ENCODE data around the gene DBP.
A peak's percentile ranks its signal among the peaks of the same experiment; 100 is the strongest.

DBP gene

GRCh38 chr19:48624791-48625723, 12.1 kb downstream of the DBP start:
- no peak for DNase-seq

DNA sequence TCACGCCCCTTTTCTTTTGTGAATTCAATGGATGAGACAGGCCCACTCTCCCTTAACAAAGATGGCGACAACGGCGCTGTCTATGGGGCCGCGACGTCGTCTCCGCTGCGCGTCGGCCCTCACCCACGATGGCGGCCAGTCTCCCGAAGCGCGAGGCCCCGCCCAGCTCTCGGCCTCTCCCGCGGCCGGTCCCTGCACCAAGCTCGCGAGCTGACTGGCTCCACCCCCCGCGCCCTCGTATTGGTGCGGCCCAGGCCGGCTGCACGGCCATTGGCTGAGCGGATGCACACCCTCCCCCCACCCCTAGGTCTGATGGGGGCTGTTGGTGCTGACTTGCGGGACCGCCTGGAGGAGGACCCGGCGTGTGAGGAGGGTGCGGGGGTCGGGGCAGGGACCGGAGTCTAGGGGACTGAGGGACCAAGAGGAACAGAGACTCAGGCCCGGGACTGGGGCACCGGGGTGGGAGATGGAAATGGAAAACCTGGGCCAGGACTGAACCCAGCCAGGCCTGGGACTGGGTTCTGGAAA, 13.0 kb downstream of the DBP start:
- DNase-seq: peak; percentile 98

DNA sequence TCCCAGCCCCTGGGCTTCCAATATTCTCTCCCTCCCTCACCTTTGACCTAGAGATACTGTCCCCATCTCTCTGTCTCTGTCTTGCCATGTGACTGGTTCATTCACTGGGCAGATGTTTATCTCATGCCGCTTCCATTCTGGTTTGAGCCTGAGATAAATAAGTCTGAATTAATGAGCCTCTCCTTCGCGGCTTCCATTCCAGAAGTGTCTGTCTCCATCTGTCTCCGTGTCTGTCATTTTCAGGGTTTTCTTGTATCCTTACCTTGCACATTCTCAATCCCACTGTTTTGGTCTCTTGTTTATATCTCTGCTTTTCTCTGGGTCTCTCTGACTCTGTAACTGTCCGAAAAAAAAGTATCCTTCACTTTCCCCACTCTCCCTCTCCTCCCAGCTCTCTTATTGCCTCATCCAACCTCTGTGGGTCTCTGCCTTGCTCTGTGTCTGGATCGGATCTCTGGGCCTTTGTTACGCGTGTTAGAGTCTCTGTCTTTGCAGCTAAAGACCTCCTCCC, 13.6 kb downstream of the DBP start:
- no peak for DNase-seq

DNA sequence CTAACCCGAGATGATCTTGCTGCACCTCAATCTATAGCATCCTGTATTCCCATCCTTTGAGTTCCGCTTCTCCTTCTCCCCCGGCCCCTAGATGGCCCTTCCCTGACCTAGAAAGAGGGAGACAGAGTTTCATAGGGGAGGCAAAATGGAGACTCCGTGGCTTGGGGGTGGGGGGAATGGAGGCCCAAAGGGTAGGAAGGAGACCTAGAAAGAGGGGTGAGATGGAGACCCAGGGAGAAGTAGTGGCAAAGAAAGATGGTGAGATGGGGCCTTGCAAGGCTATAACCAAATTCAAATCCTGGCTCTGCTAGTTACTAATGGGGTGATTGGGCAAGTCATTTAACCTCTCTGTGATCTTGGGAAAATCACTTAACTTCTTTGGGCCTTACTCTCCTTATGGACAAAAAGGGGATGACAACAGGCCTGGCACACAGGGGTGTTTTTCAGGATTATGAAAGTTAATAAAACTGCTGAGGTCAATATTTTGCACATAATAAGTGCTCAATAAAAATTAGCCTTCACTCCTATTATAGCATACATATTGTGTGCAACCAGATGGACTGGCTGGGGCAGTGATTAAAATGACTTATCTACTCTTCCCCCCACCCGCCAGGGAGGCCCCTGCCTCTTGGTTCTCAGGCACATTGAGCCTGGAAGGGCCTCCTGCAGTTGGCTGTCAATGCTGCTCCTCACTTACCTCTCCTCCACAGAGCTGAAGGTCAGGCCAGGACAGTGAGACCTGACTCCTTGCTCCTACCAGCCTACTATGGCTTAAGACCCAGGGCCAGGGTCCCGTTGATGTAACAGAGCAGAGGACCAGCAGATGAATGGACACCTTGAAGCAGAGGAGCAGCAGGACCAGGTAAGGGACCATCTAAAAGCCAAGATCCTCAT, 17.2 kb downstream of the DBP start:
- DNase-seq: no peak

GRCh38 chr19:48618916-48619691, 18.1 kb downstream of the DBP start, which contains the start of the genes RPL18 and SPHK2:
TSS of gene RPL18 (minus strand) at chr19:48619178. CDS start at chr19:48619143, 35 bp downstream.
TSS of gene SPHK2 (plus strand) at chr19:48619506. CDS start at chr19:48620515, 1,009 bp downstream.
- DNase-seq: peak; percentile 100

DNA sequence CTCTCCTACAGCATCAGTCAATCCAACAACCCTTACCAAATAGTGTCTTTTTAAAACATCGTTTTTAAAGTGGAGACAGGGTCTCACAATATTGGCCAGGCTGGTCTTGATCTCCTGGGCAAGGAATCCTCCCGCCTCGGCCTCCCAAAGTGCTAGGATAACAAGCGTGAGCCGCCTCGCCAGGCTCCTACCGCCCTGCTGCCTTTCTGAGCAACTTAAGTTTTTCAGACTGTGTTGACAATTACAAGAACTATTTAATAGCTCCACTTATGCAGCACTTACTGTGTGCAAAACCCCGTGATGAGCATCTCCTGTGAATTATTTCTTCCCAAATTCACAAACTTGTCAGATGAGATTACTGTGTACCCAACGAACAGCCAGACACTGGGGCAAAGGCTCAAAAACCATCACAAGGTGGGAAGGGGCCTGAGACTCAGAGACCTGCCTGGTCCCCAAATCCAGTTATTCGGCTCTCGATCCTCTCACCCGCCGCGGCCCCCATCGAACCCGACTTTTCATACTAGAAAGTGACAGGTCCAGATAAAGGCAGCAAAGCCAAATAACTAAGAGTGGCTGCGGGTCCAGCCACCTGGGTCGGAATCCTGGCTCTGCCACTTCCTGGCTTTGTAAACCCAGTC, 18.8 kb downstream of the DBP start:
- no peak for DNase-seq

- no peak for DNase-seq
Measured at GRCh38 chr19:48617146-48617937, 19.8 kb downstream of the DBP start.

DNA sequence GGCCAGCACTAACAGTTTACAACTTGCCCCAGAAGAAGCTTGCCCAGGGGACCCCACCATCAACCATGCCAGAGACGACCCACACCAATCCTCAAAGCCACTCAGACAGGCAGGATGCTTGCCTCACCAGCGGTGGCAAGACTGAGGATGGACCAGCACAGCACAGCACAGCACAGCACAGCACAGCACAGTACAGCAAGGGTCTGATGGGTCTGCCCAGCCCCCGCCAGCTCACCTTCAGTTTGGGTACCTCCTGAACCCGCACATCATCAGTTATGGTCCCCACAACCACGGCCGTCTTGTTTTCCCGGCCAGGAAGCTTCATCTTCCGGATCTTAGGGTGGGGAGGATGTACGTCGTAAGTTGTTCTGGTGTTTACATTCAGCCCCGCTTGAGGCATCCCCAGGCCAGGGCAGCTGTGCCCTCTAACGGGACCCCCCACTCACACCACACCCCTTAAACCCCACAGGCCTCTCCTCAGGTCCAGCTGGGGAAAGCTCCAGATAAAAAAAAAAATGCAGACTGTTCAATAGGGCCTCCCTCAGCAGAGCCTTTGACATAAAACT, 20.6 kb downstream of the DBP start:
- no peak for DNase-seq

DNA sequence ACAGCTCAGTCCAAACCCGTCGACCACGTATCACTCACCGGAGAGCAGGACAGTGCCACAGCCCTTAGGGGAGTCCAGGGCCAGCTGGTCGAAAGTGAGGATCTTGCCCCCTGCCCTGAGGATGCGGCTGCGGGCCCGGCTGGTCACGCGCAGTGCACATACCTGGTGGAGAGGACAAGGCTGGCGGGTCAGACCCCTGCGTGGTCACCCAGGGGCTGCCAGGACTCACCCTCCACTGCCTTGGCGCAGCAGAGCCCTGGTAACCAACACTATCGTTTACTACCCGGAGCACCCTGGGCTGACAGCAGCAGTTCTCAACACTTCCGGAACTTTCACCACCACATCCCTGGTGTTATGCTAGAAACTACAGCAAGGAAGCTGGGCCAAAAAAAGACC, 21.1 kb downstream of the DBP start:
- DNase-seq: no peak

- no peak for DNase-seq
Measured at GRCh38 chr19:48615231-48616040, 21.7 kb downstream of the DBP start.

DNA sequence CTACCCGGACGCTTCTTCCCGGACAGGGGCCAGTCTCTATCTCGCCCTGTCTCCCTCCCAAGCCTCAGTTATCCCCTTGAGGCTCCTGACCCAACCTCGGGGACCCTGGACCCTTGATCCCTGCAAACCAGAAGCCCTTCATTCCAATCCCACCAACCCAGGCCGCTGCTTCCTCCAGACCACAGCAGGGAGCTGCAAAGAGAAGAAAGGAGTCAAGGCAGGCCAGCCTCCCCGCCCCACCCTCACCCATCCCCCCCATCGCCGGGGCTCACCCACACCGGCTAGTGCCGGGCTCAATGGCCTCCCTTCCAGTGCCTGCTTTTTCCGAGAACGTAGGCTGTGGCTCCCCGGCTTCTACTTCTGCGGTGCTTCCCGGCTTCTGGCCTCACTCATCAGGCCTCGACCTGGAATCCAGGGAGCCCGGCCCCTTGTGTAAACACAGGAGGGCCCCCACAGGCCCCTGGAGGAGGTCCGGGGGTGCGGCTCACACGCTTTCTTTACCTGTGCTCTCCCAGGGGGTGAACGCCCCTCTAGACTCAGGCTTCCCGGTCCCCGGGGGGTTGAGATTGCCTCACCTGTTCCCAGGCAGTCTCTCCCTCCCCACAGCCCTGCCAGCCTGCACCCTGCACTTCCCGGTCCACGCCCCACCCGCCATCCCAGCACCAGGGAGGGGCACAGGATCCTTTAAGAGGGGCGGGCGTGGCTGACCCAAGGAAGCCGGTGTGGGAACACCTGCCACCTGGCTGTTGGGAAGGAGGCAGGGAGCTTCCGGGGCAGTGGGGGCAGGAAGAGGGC, 22.5 kb downstream of the DBP start, which contains the start of gene FAM83E:
Gene FAM83E, minus strand, starts transcription at position 641 of the 795 bp plus-strand sequence. CDS start 1,704 bp downstream, outside the sequence.
- DNase-seq: no peak

DNA sequence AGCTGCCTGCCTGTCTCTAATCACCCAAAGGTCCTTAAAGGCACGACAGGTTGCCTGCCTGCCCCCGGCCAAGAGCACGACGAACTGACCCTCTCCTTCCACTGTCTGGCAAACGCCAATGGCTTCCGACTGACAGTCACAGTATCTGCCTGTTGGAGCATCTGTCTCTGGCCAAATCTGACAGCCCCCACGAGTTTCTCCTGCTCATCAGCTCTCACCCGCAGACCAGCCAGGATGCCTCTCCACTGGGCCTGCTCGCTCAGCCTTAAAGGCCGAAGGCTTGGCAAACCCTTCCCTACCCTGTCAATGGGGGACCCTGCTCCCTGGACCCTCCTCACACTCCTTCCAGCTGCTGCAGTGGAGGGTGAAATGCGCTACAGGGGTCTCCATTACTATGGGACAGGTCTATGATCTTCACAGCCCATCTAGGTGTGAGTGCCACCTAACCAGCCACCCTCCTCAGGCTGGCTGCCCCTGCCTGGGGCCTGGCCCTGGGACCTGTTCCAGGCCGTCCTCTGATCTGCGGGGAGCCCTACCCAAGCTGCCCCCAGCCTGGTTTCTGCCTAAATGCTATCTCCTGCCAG, 23.2 kb downstream of the DBP start:
- no peak for DNase-seq

DNA sequence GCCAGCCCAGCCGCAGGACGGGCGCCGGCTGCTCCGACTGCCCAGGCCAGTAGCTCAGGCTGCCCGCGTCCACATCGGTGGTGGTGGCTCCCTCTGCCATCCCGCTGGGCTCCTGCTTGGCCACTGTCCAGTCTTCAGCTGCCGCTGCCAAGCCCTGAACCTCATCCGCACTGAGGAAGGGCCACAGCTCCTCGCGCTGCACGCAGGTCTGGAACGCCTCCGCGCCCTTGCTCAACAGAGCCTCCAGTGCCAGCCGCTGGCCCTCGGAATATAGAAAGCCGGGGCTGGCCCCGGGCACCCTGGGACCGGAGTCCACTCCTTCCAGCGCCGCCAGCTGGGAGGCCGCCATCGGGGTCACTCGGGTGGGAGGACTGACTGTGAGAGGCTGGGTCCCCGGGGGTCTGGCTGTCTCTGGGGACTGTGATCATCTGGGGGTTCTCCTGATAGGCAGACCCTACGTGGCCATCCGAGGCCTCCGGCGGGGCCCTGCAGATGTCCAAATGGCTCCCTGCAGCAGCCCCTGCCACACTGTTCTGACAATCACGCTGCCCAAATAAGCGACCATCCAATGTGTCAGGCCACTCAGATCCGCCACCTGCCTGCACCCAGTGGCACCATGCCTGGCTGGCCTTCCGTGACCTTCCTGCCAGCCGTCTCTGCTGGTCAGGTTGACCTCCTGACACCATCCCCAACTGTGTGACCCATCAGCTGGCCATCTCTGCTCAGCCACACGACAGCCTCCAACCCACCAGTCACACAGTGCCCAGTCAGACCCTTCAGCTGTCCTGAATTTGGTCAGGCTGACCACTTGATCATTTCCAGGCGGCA, 23.9 kb downstream of the DBP start:
- no peak for DNase-seq

DNA sequence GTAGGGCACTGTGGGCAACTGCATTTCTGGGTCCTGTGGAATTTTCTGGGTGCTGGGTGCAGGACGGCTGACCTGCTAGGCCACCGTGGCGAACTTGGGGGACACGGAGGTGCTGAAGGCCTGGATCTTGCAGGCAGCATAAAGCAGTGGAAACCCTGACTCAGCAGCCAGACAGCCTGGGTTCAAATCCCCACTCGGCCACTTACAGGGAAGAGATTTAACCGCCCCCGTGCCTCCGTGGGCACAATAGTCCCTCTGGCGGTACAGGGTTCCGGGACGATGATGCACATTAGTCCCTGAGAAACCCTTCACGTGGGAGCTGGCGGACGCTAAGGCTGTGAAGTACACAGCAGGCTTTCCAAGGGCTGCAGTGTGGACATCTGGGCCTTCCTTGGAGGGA, 25.3 kb downstream of the DBP start:
- DNase-seq: no peak

- no peak for DNase-seq
Measured at GRCh38 chr19:48609571-48610108, 27.5 kb downstream of the DBP start.

GRCh38 chr19:48608798-48609263, 28.3 kb downstream of the DBP start:
- DNase-seq: peak; percentile 85

- no peak for DNase-seq
Measured at GRCh38 chr19:48607359-48607755, 29.8 kb downstream of the DBP start.
